Upper lobe of right lung (tissue), 1 donor: ENCODE data around the gene C19orf81. TPM values are rescaled to one million over a fixed set of nuclear protein-coding genes. Genes with fewer than 3 reads are reported as not detected.

ENCODE experiments used
- ATAC-seq: fragments of 200-7000 bp; cut with Tn5 transposase; one replicate; pipeline ENCODE4 v1.9.1; 2020; ENCODE audit warnings: mild to moderate bottlenecking, moderate library complexity
- DNase-seq: peaks from one replicate; pipeline ENCODE4 v3.0.0-alpha.2; 2020
- H3K27ac ChIP-seq: fragments of 200-600 bp; one replicate; pipeline ENCODE4 v1.8.0; 2022
- H3K27me3 ChIP-seq: fragments of 200-600 bp; one replicate; pipeline ENCODE4 v1.8.0; 2022; ENCODE audit warnings: mild to moderate bottlenecking
- H3K36me3 ChIP-seq: fragments of 200-600 bp; one replicate; pipeline ENCODE4 v1.8.0; 2022
- H3K4me1 ChIP-seq: fragments of 200-600 bp; one replicate; pipeline ENCODE4 v1.8.0; 2022
- H3K4me3 ChIP-seq: fragments of 200-600 bp; one replicate; pipeline ENCODE4 v1.8.0; 2022; ENCODE audit warnings: mild to moderate bottlenecking
- H3K9me3 ChIP-seq: fragments of 200-600 bp; one replicate; pipeline ENCODE4 v1.8.0; 2022
- intact Hi-C: fragments of 100-400 bp; cut with DNase I; formaldehyde crosslinking; loops from one replicate; pipeline ENCODE4 v1.11.0; 2022
- total RNA-seq: library from RNA; stranded (reverse); fragmentation: NEBNext Ultra II Directional; extraction: Animal tissue kit (Norgen Biotek cat#: 25700); gene quantifications from one replicate; pipeline ENCODE4 v1.2.1, GENCODE V29; 2021
- TF ChIP-seq, protein P1 (sequence below): fragments of 200-600 bp; IDR thresholded peaks from one replicate; pipeline ENCODE4 v1.8.0; 2022; ENCODE audit warnings: antibody characterized with exemption
- donor health status: DM: no; HTN: yes; CAD: no; lungs with severe emphysema.

C19orf81 gene
- total RNA-seq, 1 donor from 2014 or later: 3.9 TPM

GRCh38 chr19:50660088-50660366 lies 10.8 kb downstream of the C19orf81 start:
- Histone ChIP-seq H3K4me3 (no peak overlapping the region), H3K9me3 (no peaks in the 10 kb centered on the region), H3K36me3 (no peaks in the 10 kb centered on the region), H3K4me1 (peaks cover 4% of the 10 kb centered on the region), H3K27ac (no peak overlapping the region), H3K27me3 (peaks cover 41% of the 10 kb centered on the region)
- TF ChIP-seq, protein P1, sequence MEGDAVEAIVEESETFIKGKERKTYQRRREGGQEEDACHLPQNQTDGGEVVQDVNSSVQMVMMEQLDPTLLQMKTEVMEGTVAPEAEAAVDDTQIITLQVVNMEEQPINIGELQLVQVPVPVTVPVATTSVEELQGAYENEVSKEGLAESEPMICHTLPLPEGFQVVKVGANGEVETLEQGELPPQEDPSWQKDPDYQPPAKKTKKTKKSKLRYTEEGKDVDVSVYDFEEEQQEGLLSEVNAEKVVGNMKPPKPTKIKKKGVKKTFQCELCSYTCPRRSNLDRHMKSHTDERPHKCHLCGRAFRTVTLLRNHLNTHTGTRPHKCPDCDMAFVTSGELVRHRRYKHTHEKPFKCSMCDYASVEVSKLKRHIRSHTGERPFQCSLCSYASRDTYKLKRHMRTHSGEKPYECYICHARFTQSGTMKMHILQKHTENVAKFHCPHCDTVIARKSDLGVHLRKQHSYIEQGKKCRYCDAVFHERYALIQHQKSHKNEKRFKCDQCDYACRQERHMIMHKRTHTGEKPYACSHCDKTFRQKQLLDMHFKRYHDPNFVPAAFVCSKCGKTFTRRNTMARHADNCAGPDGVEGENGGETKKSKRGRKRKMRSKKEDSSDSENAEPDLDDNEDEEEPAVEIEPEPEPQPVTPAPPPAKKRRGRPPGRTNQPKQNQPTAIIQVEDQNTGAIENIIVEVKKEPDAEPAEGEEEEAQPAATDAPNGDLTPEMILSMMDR: no peak
- intact Hi-C loops: no loop called here
- no peak for DNase-seq
- ATAC-seq: no peak

DNA sequence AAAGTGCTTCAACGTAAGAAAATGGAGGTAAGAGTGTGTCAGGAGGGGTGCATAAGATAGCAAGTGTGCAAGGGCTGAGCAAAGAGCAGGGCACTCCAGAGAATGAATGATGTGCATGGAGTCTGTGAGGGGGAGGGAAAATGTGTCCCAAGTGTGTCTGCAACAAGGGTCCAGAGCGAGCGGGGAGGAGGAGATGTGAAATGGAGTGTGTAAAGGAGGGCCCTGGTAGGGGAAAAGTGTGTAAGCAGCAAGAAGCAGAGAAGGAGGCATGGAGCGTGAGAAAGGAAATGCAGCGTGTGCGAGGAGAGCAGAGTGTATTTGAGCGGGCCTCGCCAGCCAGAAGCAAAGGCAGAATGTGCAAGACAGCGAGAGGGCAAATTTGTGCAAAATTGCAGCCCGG lies 11.8 kb downstream of the C19orf81 start:
- DNase-seq (no peak), ATAC-seq (no peak)
- H3K36me3 ChIP-seq: no peaks in the 10 kb centered on the region
- TF ChIP-seq, protein P1: no peak
- H3K4me1 ChIP-seq: peaks cover 4% of the 10 kb centered on the region
- no peaks in the 10 kb centered on the region for H3K9me3 ChIP-seq
- H3K4me3 ChIP-seq: no peak overlapping the region
- H3K27me3 ChIP-seq: peaks cover 45% of the 10 kb centered on the region
- H3K27ac ChIP-seq: no peak overlapping the region
- intact Hi-C loops: no loop called here

DNA sequence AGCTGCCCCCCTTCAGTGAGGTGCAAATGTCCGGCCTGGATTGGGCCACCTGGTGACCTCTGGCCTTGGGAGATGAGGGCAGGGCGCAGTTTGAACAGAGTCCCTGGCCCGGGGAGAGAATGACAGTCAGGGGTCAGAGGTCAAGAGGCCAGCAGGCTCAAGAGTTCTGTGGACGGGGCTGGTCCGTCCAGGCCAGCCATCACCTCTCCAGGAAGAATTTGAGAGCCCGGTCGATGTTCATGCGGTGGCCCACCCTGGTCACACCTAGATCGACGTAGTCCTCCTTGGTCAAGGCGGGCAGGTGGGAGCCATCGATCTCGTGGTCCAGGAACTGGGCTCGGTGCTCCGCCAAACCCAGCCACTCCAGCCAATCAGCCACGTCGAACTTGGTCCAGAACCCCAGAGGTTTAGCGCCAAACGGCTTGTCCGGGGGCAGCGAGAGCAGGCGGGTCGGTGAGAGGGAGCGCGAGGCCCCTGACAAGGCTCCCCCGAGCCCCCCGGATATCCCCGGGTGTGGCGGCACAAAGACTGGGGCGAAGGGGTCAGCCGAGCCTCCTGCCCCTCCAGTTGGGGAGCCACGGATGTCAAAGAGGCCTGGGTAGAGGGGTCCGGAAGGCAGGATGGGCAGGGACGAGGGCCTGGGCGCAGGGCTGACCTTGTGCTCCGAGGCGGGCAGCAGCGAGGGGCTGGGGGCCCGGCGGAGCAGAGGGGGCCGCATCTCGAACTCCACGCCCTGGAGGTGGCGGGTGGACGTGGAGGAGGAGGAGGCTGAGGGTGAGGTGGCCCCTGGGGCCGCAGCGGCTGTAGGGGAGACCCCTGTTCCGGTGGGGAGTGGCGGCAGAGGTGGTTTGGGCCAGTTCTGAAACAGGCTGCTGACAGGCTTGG lies 12.8 kb downstream of the C19orf81 start:
- intact Hi-C loops: no loop called here
- TF ChIP-seq, protein P1: no peak
- peaks cover 54% of the 10 kb centered on the region for H3K27me3 ChIP-seq

DNA sequence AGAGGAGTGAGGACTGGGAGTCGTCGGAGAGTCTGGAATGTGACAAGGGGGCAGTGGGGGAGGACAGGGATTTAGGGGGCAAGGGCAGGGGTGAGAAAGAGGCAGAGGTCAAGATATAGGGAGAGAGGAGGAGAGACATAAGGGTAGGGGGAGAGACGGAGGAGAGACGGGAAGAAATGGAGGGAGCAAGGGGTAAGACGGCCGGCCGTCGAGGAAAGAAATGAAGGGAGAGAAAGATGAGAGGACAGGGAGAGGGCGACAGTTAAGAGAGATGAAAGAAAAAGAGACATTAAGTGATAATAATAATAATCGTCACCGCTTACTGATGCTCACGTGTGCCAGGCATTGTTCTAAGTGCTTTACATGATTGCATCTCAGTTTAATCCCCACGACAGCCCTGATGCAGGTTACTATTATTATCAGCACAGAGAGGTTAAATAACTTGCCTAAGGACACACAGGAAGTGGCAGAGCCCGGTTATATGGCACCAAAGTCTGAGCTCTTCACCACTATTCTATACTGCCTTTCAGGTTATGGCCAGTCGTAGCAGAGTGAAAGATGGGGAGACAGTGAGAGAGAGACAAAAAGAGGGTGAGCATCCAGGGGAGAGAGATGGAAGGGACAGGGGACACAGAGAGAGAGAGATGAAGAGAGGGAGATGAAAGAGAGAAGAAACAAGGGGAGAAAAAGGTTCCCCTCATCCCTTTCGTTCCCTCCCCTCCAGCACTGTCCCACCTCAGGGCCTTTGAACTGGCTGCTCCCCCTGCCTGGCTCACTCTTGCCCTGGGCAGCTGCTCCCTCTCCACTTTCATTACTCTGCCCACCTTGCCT lies 13.6 kb downstream of the C19orf81 start:
- no peak overlapping the region for H3K4me3 ChIP-seq
- H3K27ac ChIP-seq: no peak overlapping the region
- TF ChIP-seq, protein P1: no peak
- peaks cover 59% of the 10 kb centered on the region for H3K27me3 ChIP-seq
- ATAC-seq (no peak), DNase-seq (no peak)
- intact Hi-C loops: no loop called here
- peaks cover 4% of the 10 kb centered on the region for H3K4me1 ChIP-seq
- H3K9me3 ChIP-seq: no peaks in the 10 kb centered on the region
- H3K36me3 ChIP-seq: no peaks in the 10 kb centered on the region

More for the DNA sequence above, 12.8 kb downstream of the C19orf81 start:
- no peak for ATAC-seq
- no peak overlapping the region for H3K27ac ChIP-seq
- no peaks in the 10 kb centered on the region for H3K9me3 ChIP-seq
- H3K36me3 ChIP-seq: no peaks in the 10 kb centered on the region
- no peak for DNase-seq
- H3K4me3 ChIP-seq: no peak overlapping the region
- H3K4me1 ChIP-seq: peaks cover 4% of the 10 kb centered on the region

GRCh38 chr19:50663482-50663790 lies 14.2 kb downstream of the C19orf81 start:
- TF ChIP-seq, protein P1: no peak
- Histone ChIP-seq H3K27ac (no peak overlapping the region), H3K9me3 (no peaks in the 10 kb centered on the region), H3K4me1 (peaks cover 4% of the 10 kb centered on the region), H3K27me3 (peaks cover 62% of the 10 kb centered on the region), H3K4me3 (no peak overlapping the region), H3K36me3 (no peaks in the 10 kb centered on the region)
- DNase-seq (no peak), ATAC-seq (no peak)
- intact Hi-C loops: no loop called here
